H9 (cell line): Measurements from ENCODE around the gene PRAMEF13. TPM values are rescaled to one million over a fixed set of nuclear protein-coding genes. Genes with fewer than 3 reads are reported as not detected.

ENCODE experiments used
- total RNA-seq: library from RNA; stranded (reverse); gene quantifications from 2 replicates; pipeline ENCODE4 v1.2.1, GENCODE V29; 2021

The PRAMEF13 gene
- total RNA-seq, 1 experiment from 2014 or later: not detected

Other genes starting within 250 kb of the PRAMEF13 start
- not detected in 2 replicates for gene PRAMEF27, start 144.8 kb downstream of the PRAMEF13 start, total RNA-seq
- not detected in 2 replicates for gene HNRNPCL3, start 140.6 kb downstream of the PRAMEF13 start, total RNA-seq
- not detected in 2 replicates for gene PRAMEF25, start 130.6 kb downstream of the PRAMEF13 start, total RNA-seq
- not detected in 2 replicates for gene HNRNPCL2, start 84.6 kb downstream of the PRAMEF13 start, total RNA-seq
- not detected in 2 replicates for gene PRAMEF26, start 45.4 kb downstream of the PRAMEF13 start, total RNA-seq
- not detected in 2 replicates for gene HNRNPCL4, start 35.8 kb downstream of the PRAMEF13 start, total RNA-seq
- not detected in 2 replicates for gene PRAMEF9, start 29.6 kb downstream of the PRAMEF13 start, total RNA-seq
- not detected in 2 replicates for gene PRAMEF18, start 24.7 kb upstream of the PRAMEF13 start, total RNA-seq
- gene PRAMEF5, start 52.8 kb upstream of the PRAMEF13 start, total RNA-seq: not detected in 2 replicates
- gene PRAMEF8, start 83.7 kb upstream of the PRAMEF13 start, total RNA-seq: not detected in 2 replicates
- gene PRAMEF33, start 102.1 kb upstream of the PRAMEF13 start, total RNA-seq: not detected in 2 replicates
- not detected in 2 replicates for gene PRAMEF15, start 114.2 kb upstream of the PRAMEF13 start, total RNA-seq
- not detected in 2 replicates for gene PRAMEF14, start 145.7 kb upstream of the PRAMEF13 start, total RNA-seq
- gene PRAMEF19, start 170.5 kb upstream of the PRAMEF13 start, total RNA-seq: not detected in 2 replicates
- not detected in 2 replicates for gene PRAMEF17, start 188.2 kb upstream of the PRAMEF13 start, total RNA-seq
- not detected in 2 replicates for gene PRAMEF20, start 209.0 kb upstream of the PRAMEF13 start, total RNA-seq